GM19328 (cell line): ENCODE measurements around the gene P3H4.
"Not testable (repeated sequence)": the region's sequence is repeated elsewhere in the genome, so short reads cannot be mapped to it uniquely, and the experiment has no call there.

ENCODE experiments used
- ATAC-seq: cut with Tn5 transposase; IDR thresholded peaks from one replicate; pipeline ENCODE4 v1.9.1; 2021; ENCODE audit warnings: mild to moderate bottlenecking, moderate library complexity; ENCODE audit not compliant: unreplicated experiment

P3H4 gene

DNA sequence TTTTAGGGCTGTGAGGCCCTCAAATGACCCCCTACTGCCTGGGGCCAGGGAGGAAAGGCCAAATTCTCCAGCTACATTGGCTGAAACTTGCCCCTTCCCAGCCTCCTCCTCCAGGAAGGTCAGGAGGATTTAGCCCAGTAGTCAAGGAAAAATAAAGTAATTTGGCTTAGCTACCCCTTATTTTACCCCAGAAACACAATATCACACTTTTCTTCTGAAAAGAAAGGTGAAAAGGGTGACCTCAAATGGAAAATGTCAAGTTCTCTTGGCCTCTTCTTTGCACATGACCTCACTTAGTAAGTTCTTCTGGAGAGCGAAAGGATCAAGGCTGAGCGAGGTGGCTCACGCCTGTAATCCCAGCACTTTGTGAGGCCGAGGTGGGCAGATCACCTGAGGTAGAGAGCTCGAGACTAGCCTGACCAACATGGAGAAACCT, 17.2 kb downstream of the P3H4 start:
- no peak for ATAC-seq

DNA sequence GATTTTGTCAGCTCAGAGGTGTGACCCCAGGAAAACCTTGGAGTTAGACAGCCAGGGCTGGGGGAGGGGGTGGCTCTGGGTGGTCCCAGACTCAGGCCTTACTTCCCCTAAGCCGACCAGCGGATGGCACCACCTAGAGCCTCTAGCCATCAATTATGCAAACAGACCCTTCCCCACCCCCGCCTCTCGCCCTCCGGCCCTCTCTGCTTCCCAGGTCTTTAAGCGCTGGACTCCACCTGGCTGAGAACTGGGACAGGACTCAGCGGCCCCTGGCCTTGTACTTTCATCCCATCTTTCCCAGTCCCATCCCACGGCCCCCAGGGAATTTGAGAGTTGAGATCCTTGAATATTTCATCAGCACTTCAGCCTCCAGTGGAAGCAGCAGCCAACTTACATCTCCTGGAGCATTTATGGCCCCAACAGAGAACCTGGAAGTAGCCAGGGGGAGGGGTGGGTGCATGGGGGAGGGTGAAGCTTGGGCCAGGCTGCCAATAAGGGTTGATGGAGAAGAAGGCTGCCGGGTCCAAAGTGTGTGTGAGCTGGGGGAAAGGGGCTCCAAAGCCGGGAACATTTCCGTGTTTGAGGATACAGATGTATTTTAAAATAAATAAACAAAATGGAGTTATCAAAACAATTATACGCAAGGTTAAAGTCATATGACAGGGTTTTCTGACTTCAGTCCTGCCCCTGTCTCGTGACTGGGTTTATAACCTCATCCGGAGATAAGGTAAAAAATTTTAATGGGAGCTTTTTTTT, 17.8 kb downstream of the P3H4 start:
- no peak for ATAC-seq

GRCh38 chr17:41792845-41793783, 18.6 kb downstream of the P3H4 start:
- ATAC-seq: no peak

GRCh38 chr17:41787021-41787418, 24.7 kb downstream of the P3H4 start:
- ATAC-seq: no peak

- peak; percentile 83 for ATAC-seq
Observed at GRCh38 chr17:41786227-41787020, 25.3 kb downstream of the P3H4 start, which contains the start of gene JUP. Gene JUP (minus strand): TSS chr17:41786711. CDS start chr17:41771854, 14,857 bp downstream.

- no peak for ATAC-seq
Observed at GRCh38 chr17:41785859-41786226, 25.9 kb downstream of the P3H4 start.

DNA sequence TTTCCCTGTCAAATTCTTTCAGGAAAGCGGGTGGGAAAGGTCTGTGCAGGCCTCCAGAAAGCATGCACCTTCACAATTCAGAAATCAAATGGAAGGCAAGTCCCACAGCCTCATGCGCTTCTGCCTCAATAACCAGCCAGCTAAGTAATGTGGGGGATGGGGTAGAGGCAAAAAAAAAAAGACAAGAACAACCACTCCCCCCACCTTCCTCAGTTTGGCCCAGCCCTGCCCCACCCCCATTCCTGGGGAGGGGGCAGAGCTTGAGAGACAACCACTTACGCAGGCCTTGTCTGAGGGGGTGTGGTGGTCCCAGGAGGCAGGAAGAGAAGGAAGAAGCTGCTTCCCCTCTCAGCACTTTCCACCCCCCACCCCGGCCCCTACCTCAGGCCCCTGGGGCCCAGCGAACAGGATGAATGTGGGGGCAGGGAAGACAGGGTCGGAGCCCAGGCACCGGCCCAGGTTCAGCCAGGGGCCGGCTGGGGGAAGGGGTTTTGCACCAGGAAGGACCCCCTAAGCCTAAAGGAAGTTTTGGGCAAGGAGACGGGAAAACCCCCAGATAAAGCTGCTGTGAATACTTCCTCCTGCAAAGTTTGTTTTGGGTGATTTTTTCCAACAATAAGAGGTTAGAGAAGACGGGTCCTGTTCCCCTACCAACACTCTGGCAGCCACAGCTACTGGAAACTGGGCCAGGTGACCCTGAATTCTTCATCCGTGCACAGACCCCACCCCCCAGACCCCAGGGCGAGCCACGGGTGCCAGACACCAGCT, 26.5 kb downstream of the P3H4 start:
- ATAC-seq: no peak

DNA sequence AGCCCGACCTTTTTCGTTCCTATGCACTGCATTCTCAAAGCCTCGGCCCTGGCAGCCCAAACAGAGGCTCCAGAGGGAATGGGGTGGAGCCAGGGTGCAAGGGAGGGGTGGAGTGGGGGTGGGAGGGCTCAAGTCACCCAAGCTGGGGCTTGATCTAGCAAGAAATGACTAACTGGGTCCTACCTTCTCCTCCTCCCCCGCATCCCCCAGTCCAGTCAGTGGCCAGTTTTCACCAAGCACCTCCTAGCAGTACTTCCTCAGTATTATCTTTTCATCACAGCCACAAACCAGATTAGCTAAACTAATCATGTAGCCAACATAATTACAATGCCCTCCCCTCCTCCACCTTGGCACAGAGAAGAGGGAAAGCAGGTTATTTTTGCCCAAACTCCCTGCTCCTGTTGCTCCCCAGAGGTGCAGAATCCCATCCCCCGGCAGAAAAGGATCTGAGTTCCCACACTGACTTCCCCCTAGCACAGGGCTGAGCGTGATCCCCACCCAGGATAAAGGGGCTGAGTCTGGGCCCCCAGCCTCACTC, 27.5 kb downstream of the P3H4 start:
- ATAC-seq: no peak

- no peak for ATAC-seq
Observed at GRCh38 chr17:41782142-41782541, 29.6 kb downstream of the P3H4 start.

GRCh38 chr17:41781404-41782110, 30.2 kb downstream of the P3H4 start:
- ATAC-seq: no peak

- ATAC-seq: no peak
Observed at GRCh38 chr17:41779954-41780353, 31.8 kb downstream of the P3H4 start.

DNA sequence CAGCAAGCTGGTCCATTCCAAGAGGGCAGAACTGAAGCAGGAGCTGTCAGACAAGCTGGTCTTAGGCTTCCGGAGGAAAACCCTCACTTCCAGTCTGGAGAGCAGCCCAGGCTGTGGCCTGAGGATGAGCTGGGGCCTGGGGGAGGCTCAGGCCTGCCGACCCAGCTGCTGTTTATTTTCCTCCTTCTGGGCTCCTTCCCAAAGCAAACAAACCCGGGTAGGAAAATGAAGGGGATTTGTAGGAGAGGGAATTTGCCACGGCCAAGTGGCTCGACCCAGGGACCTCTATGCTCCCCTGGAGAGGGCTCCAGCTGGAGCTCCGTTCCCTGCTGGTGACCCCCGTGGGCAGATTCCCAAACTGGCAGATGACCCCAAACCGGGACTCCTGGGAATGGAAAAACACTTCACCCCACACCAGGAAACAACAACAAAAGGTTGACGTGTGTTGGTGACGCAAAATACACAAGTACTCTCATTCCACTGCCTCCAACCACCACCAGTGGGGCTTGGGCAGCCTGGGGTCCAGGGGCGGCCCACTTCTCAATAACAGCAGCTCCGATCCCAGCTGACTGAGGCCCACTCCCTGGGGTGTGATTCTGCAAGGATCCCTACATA, 34.1 kb downstream of the P3H4 start:
- no peak for ATAC-seq

DNA sequence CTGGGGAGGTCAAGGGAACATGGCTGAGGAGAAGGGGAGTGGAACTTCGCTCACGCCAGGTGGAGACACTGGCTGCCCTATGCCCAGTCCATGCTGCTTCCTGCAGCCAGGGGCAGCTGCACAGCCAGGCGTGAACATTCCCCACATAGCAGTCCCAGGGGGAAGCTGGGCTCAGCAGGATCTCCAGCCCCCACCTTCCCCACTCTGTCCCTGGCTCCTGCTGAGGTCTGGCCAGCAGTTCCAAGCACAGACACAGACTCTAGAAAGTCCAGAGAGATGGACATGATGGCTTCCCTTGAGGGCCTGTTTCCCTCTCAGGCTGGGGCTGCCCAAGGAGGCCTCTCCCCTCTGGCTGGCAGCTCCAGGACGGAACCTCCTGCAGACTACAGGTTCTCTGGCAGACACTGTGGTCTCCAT, 34.6 kb downstream of the P3H4 start:
- no peak for ATAC-seq

GRCh38 chr17:41776262-41776900, 35.4 kb downstream of the P3H4 start:
- not testable (repeated sequence) for ATAC-seq

DNA sequence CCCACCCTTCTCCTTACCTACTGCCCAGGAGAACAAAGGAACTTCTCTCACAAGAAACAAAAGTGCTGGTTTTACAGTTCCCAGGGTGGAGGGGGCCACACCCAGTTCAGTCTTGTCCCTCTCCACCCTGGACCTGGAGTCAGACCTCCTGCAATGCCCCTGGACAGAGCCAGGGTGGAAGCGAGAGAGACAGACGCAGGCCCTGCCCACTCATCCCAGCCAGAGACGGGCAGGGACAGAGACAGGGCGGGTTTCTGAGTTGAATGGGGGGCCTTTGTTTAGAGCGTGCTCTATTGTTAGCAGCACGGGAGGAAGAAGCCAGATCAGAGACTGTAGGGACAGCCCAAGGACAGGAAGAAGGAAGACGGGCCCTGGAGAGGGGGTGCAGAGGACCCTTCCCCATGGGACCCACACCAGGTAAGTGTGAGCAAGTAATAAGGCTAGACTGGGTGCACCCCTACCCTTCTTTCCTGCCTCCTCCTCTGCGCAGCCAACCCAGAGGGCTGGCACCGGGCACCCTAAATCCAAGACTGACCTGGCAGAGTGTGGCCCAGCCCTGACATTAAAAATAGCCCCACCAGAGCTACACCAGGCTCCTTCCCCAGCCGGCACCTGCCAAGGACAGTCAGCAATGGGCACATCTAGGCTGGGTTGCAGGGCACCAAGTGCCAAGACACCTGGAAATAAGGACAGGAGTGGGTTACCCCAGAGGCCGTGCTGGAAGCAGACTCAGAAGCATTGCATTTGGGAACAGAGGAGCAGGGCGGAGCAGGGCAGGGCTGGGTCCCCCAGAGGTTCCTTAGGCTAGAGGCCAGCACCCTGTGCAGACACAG, 36.1 kb downstream of the P3H4 start:
- ATAC-seq: no peak

GRCh38 chr17:41773731-41774193, 38.0 kb downstream of the P3H4 start:
- ATAC-seq: no peak

- ATAC-seq: no peak
Observed at GRCh38 chr17:41773190-41773588, 38.6 kb downstream of the P3H4 start.
